Colonic mucosa (tissue), 4 donors: ENCODE results near the gene SEMA3A. TPM values are rescaled to one million over a fixed set of nuclear protein-coding genes. Genes with fewer than 3 reads are reported as not detected.

Source experiments
- DNase-seq: peaks from one replicate; pipeline ENCODE4 v3.0.0-alpha.2; 2020
- H3K27ac ChIP-seq: fragments of 200-600 bp; one replicate; pipeline ENCODE4 v1.8.0; 2021
- H3K27me3 ChIP-seq: fragments of 200-600 bp; one replicate; pipeline ENCODE4 v1.8.0; 2021
- H3K36me3 ChIP-seq: fragments of 200-600 bp; one replicate; pipeline ENCODE4 v1.8.0; 2021
- H3K4me1 ChIP-seq: fragments of 200-600 bp; one replicate; pipeline ENCODE4 v1.8.0; 2021; ENCODE audit warnings: mild to moderate bottlenecking
- H3K4me3 ChIP-seq: fragments of 200-600 bp; one replicate; pipeline ENCODE4 v1.8.0; 2021
- H3K9ac ChIP-seq, 2 donors: one replicate each; pipeline ENCODE4 v1.7.0; 2013; ENCODE audit warnings: control low read depth in 2 of 2, low read depth in 2 of 2, low read length in 2 of 2
- H3K9me3 ChIP-seq: fragments of 200-600 bp; one replicate; pipeline ENCODE4 v1.8.0; 2021
- intact Hi-C: fragments of 100-400 bp; cut with DNase I; formaldehyde crosslinking; loops from one replicate; pipeline ENCODE4 v1.14.1; 2022
- total RNA-seq, 2 donors: library from RNA; stranded (reverse); fragmentation: NEBNext Ultra II Directional in 1 of 2; extraction: Animal tissue kit (Norgen Biotek cat#: 25700) in 1 of 2; gene quantifications; one replicate each; pipeline ENCODE4 v1.2.1, GENCODE V29; 2021
- TF ChIP-seq, protein P1 (sequence below): fragments of 200-600 bp; IDR thresholded peaks from one replicate; pipeline ENCODE4 v1.8.0; 2022; ENCODE audit warnings: antibody characterized with exemption, mild to moderate bottlenecking
- donor health status: healthy.
- donor health status: DM: no; HTN: no; CAD: no.
- donor health status: DM: no; HTN: no; CAD: no.

Gene SEMA3A
- total RNA-seq, 2 donors from 2014 or later = 1.7 to 14.2 TPM

DNA sequence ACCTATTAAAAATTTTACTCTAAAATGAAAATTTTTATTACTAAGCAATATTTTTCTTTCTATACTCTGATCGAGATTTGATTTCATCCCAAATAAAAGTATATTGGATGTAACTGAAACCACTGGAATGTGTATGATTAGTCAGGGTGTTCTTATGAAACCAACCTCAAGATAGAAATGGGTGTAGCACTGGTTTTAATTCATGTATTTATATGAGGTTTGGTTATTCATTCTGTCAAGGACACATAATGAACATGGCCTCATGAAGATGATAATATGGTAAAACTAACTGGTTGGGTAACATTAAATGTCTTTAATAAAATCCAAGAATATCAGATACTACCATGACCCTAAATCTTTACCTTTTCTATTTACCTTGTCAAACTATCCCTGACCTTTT lies 197.7 kb downstream of the SEMA3A start:
- no peaks in the 10 kb centered on the region for H3K4me1 ChIP-seq
- DNase-seq = no peak
- H3K27ac ChIP-seq = no peak overlapping the region
- TF ChIP-seq, protein P1, sequence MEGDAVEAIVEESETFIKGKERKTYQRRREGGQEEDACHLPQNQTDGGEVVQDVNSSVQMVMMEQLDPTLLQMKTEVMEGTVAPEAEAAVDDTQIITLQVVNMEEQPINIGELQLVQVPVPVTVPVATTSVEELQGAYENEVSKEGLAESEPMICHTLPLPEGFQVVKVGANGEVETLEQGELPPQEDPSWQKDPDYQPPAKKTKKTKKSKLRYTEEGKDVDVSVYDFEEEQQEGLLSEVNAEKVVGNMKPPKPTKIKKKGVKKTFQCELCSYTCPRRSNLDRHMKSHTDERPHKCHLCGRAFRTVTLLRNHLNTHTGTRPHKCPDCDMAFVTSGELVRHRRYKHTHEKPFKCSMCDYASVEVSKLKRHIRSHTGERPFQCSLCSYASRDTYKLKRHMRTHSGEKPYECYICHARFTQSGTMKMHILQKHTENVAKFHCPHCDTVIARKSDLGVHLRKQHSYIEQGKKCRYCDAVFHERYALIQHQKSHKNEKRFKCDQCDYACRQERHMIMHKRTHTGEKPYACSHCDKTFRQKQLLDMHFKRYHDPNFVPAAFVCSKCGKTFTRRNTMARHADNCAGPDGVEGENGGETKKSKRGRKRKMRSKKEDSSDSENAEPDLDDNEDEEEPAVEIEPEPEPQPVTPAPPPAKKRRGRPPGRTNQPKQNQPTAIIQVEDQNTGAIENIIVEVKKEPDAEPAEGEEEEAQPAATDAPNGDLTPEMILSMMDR = no peak
- intact Hi-C loops = no loop called here
- H3K9ac ChIP-seq = no peak overlapping the region
- no peak overlapping the region for H3K4me3 ChIP-seq
- H3K9me3 ChIP-seq = no peaks in the 10 kb centered on the region
- H3K36me3 ChIP-seq = no peaks in the 10 kb centered on the region
- H3K27me3 ChIP-seq = no peaks in the 10 kb centered on the region

DNA sequence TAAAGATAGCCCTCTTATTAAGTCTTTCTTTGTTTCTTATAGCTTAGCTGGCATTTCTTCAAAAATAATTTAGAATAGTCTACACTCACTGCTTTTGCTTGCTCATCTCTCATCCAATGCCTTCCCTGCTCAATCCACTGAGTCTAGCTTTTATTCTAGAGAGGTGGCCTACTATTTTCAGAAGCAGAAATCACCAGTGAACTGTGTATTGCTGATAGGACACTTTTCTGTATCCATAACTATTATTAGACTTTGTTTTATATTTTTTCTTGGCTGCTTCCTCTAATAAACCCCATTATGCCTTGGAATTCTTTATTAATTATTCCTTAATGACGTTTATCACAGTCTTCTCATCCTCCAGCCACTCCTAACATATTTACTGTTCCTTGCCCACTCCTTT lies 206.8 kb downstream of the SEMA3A start:
- Histone ChIP-seq H3K9ac (no peak overlapping the region), H3K4me1 (no peaks in the 10 kb centered on the region), H3K36me3 (no peaks in the 10 kb centered on the region), H3K9me3 (no peaks in the 10 kb centered on the region), H3K27ac (no peak overlapping the region), H3K4me3 (no peak overlapping the region), H3K27me3 (no peaks in the 10 kb centered on the region)
- TF ChIP-seq, protein P1 = no peak
- no peak for DNase-seq
- intact Hi-C loops = loop anchor here (10.0 kb wide), 1 partner anchor 477 kb away; no protein-coding TSS in a partner anchor

DNA sequence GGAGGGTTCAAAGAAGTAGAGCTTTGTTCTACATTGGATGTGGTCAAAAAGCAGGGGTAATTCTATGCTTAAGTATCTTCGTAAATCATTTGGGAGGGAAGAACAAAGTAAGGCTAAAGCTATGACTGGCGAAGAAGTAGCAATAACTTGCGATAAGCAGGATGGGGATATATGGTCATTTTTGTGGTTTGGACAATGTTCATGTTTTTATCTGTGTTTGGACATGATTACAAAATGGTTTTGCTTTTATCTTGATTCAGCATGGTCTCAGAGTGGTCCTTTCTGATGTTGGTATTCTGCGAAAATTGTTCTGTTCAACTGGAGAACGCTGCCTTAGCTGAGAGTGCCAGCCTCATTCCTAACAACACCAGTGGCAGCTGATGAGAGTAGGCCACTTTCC lies 208.8 kb downstream of the SEMA3A start:
- no peak for DNase-seq
- Histone ChIP-seq H3K4me1 (no peaks in the 10 kb centered on the region), H3K9ac (no peak overlapping the region), H3K9me3 (no peaks in the 10 kb centered on the region), H3K27me3 (no peaks in the 10 kb centered on the region), H3K27ac (no peak overlapping the region), H3K4me3 (no peak overlapping the region), H3K36me3 (no peaks in the 10 kb centered on the region)
- intact Hi-C loops = loop anchor here (10.0 kb wide), 1 partner anchor 479 kb away; no protein-coding TSS in a partner anchor
- TF ChIP-seq, protein P1 = no peak

DNA sequence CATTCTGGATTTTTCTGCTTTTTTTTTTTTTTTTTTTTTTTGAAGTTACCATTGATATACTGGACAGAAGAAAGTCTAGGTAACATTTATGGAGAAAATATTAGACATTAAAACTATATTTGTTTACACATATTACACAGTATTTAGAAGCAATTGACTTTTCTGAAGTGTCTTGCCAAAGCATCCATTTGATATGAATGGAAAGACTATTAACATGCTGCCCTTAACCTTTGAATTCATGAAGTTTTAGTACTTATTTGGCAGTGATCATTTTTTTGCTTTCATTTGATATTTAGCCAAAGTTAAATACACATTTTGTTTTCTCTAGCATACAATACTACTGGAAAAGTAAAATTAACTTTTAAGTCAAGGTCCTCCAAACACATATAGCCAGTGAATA lies 210.0 kb downstream of the SEMA3A start:
- Histone ChIP-seq H3K27me3 (no peaks in the 10 kb centered on the region), H3K36me3 (no peaks in the 10 kb centered on the region), H3K9me3 (no peaks in the 10 kb centered on the region), H3K4me1 (no peaks in the 10 kb centered on the region), H3K4me3 (no peak overlapping the region), H3K27ac (no peak overlapping the region), H3K9ac (no peak overlapping the region)
- TF ChIP-seq, protein P1 = no peak
- intact Hi-C loops = loop anchor here (10.0 kb wide), 1 partner anchor 480 kb away; no protein-coding TSS in a partner anchor
- DNase-seq = no peak

DNA sequence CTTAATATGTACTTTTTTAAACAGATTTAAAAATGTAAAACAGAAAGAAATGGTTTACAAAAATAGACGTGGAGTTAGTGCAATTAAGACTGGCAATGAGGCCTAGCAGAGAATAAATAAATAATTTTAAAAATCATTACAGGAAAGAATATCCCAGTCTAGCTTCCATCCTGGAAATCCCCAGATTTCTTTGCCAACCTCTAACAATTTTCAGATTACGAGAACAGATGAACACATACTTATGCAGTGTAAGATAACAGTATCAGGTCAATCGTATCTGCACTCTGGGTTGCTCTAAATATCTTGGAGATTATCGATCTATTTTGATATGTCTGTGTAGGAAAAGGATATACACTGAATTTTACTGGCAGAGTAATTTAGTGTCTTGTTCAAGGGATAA lies 210.5 kb downstream of the SEMA3A start:
- DNase-seq = no peak
- H3K4me3 ChIP-seq = no peak overlapping the region
- H3K27me3 ChIP-seq = no peaks in the 10 kb centered on the region
- H3K9ac ChIP-seq = no peak overlapping the region
- intact Hi-C loops = loop anchor here (10.0 kb wide), 1 partner anchor 481 kb away; no protein-coding TSS in a partner anchor
- H3K9me3 ChIP-seq = no peaks in the 10 kb centered on the region
- H3K36me3 ChIP-seq = no peaks in the 10 kb centered on the region
- H3K4me1 ChIP-seq = no peaks in the 10 kb centered on the region
- H3K27ac ChIP-seq = no peak overlapping the region
- TF ChIP-seq, protein P1 = no peak
